Mammary epithelial cell (primary cell): ENCODE results near the gene SNX9.

Experiments used
- CTCF ChIP-seq, 2 donors: IDR thresholded peaks in 1 of 2; conservative IDR thresholded peaks in 1 of 2; 2 replicates each; pipeline ENCODE4 v1.5.1; 2011 to 2012; ENCODE audit warnings: inconsistent platforms in 2 of 2, low read length in 2 of 2, mild to moderate bottlenecking in 2 of 2, control low read depth in 1 of 2, low read depth in 1 of 2; ENCODE audit not compliant: insufficient read depth in 1 of 2; ENCODE audit errors: extremely low read depth in 1 of 2
- EZH2 ChIP-seq: IDR thresholded peaks from 2 replicates; pipeline ENCODE4 v1.6.1; 2012; ENCODE audit warnings: low read length, inconsistent platforms, borderline replicate concordance

- TF ChIP-seq CTCF (conservative IDR thresholded peaks at IDR 0.05 in 1 of 2, IDR thresholded peaks at IDR 0.05 in 1 of 2; ENCODE audit: extremely low read depth in 1 of 2, insufficient read depth in 1 of 2, low read depth in 1 of 2, low read length in 2 of 2) = no peak
- TF ChIP-seq EZH2 = no peak
These were observed 153.5 kb downstream of the SNX9 start for GRCh38 chr6:157976345-157977175.
